RWPE2 (cell line): Measurements from ENCODE around the gene TNS3.

Experiments
- ATAC-seq: fragments of 200-7000 bp; cut with Tn5 transposase; 3 replicates; pipeline ENCODE4 v1.9.1; 2021; ENCODE audit warnings: low read depth
- DNase-seq: peaks from one replicate; pipeline ENCODE4 v3.0.0-alpha.2; 2020; ENCODE audit warnings: low spot score
- H3K27ac ChIP-seq: fragments of 450-650 bp; 2 replicates; pipeline ENCODE4 v1.5.1; 2017; ENCODE audit warnings: mild to moderate bottlenecking; ENCODE audit not compliant: poor library complexity, severe bottlenecking
- H3K27me3 ChIP-seq: fragments of 250-450 bp; sonication (Bioruptor Pico); 2 replicates; pipeline ENCODE4 v1.5.1; 2021; ENCODE audit warnings: mild to moderate bottlenecking, moderate library complexity; ENCODE audit not compliant: insufficient read depth, poor library complexity, severe bottlenecking
- H3K36me3 ChIP-seq: fragments of 250-450 bp; sonication (Bioruptor Pico); 2 replicates; pipeline ENCODE4 v1.5.1; 2020; ENCODE audit warnings: low read depth, mild to moderate bottlenecking, moderate library complexity
- H3K4me1 ChIP-seq: fragments of 250-450 bp; sonication (Bioruptor Pico); 2 replicates; pipeline ENCODE4 v1.5.1; 2021; ENCODE audit warnings: mild to moderate bottlenecking, moderate library complexity; ENCODE audit not compliant: insufficient read depth, poor library complexity, severe bottlenecking
- H3K4me3 ChIP-seq: fragments of 250-450 bp; sonication (Bioruptor Pico); 2 replicates; pipeline ENCODE4 v1.5.1; 2021; ENCODE audit warnings: mild to moderate bottlenecking, moderate library complexity; ENCODE audit not compliant: severe bottlenecking
- H3K9me3 ChIP-seq: fragments of 250-450 bp; sonication (Bioruptor Pico); 2 replicates; pipeline ENCODE4 v1.5.1; 2021; ENCODE audit warnings: mild to moderate bottlenecking, moderate library complexity; ENCODE audit not compliant: severe bottlenecking
- CTCF ChIP-seq: fragments of 450-650 bp; IDR thresholded peaks from one replicate; pipeline ENCODE4 v1.5.1; 2017; ENCODE audit warnings: mild to moderate bottlenecking, moderate library complexity; ENCODE audit not compliant: poor library complexity, severe bottlenecking

Gene TNS3

GRCh38 chr7:47506382-47507339, 75.2 kb downstream of the TNS3 start:
- Histone ChIP-seq H3K36me3 (no peaks in the 10 kb centered on the region), H3K27me3 (no peaks in the 10 kb centered on the region), H3K9me3 (no peaks in the 10 kb centered on the region), H3K27ac (no peak overlapping the region), H3K4me1 (no peaks in the 10 kb centered on the region), H3K4me3 (no peak overlapping the region)
- no peak for TF ChIP-seq CTCF
- DNase-seq = no peak
- no peak for ATAC-seq

- DNase-seq (no peak), ATAC-seq (no peak)
- TF ChIP-seq CTCF = no peak
- H3K27me3 ChIP-seq = no peaks in the 10 kb centered on the region
- H3K4me1 ChIP-seq = no peaks in the 10 kb centered on the region
- H3K36me3 ChIP-seq = no peaks in the 10 kb centered on the region
- H3K4me3 ChIP-seq = no peak overlapping the region
- H3K9me3 ChIP-seq = no peaks in the 10 kb centered on the region
- no peak overlapping the region for H3K27ac ChIP-seq
Measured at GRCh38 chr7:47505312-47506007, 76.5 kb downstream of the TNS3 start.

DNA sequence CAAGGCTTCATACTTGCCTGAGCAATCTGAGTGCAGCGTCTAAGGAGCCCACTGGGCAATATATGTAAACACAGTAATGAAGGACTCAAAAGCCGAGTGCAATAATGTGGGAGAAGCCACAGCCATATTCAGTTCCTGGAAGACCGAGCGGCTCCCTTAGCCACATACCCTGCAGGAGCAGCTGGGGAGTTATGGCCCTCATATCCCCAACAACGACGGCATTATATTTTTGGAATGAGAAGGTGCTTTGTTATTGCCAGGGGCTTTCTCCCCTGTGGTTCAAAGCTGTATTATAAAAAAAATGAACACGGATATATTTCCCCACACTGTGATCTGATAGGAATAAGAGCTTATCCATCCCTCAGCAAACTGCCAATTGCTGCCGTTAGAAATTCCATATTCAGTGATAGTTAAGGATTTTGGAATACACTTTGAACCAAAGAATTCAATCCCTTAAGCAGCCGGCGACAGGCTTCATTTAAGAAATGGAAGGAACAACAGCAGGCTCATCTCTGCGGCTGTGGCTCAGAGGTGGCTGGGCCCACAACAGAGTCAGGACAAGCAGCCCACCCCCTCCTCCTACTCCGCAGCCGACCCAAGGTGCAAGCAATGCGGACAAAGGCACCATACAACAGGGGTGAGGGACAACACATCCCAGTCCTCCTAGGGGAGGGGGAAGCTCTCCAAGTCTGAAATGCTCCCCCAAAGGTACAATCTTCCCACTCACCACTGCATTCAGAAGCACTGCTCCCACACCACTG, 77.2 kb downstream of the TNS3 start:
- Histone ChIP-seq H3K36me3 (no peaks in the 10 kb centered on the region), H3K27ac (no peak overlapping the region), H3K27me3 (no peaks in the 10 kb centered on the region), H3K4me1 (no peaks in the 10 kb centered on the region), H3K4me3 (no peak overlapping the region), H3K9me3 (no peaks in the 10 kb centered on the region)
- ATAC-seq = no peak
- DNase-seq = no peak
- TF ChIP-seq CTCF = no peak

GRCh38 chr7:47503281-47503680, 78.6 kb downstream of the TNS3 start:
- H3K4me1 ChIP-seq = no peaks in the 10 kb centered on the region
- DNase-seq = no peak
- no peaks in the 10 kb centered on the region for H3K9me3 ChIP-seq
- no peak overlapping the region for H3K4me3 ChIP-seq
- no peaks in the 10 kb centered on the region for H3K36me3 ChIP-seq
- H3K27me3 ChIP-seq = no peaks in the 10 kb centered on the region
- ATAC-seq = no peak
- no peak overlapping the region for H3K27ac ChIP-seq
- no peak for TF ChIP-seq CTCF
